GM23248 (cell line): Measurements from ENCODE around the gene TCF7. TPM values are rescaled to one million over a fixed set of nuclear protein-coding genes. Genes with fewer than 3 reads are reported as not detected.

Experiments used
- DNase-seq: peaks from one replicate; pipeline ENCODE4 v3.0.0-alpha.2; 2015
- H2AFZ ChIP-seq: fragments of 200-600 bp; sonication (generic); 2 replicates; pipeline ENCODE4 v1.6.1; 2016; ENCODE audit warnings: antibody characterized with exemption
- H3F3A ChIP-seq: fragments of 200-600 bp; sonication (generic); 2 replicates; pipeline ENCODE4 v1.6.1; 2016; ENCODE audit warnings: mild to moderate bottlenecking, antibody characterized with exemption, mixed run types; ENCODE audit not compliant: insufficient read depth
- H3K27ac ChIP-seq: fragments of 200-600 bp; sonication (generic); 2 replicates; pipeline ENCODE4 v1.5.1; 2016; ENCODE audit warnings: mild to moderate bottlenecking
- H3K27me3 ChIP-seq: fragments of 200-600 bp; sonication (generic); replicated peaks from 2 replicates; pipeline ENCODE4 v1.6.1; 2016; ENCODE audit warnings: mild to moderate bottlenecking; ENCODE audit not compliant: insufficient read depth
- H3K36me3 ChIP-seq: fragments of 200-600 bp; sonication (generic); 2 replicates; pipeline ENCODE4 v1.6.1; 2016; ENCODE audit warnings: low read depth, mild to moderate bottlenecking
- H3K4me1 ChIP-seq: fragments of 200-600 bp; sonication (generic); 2 replicates; pipeline ENCODE4 v1.6.1; 2016; ENCODE audit warnings: mild to moderate bottlenecking; ENCODE audit not compliant: insufficient read depth
- H3K4me2 ChIP-seq: fragments of 200-600 bp; sonication (generic); one replicate; pipeline ENCODE4 v1.6.1; 2016; ENCODE audit warnings: mild to moderate bottlenecking; ENCODE audit not compliant: unreplicated experiment
- H3K4me3 ChIP-seq: fragments of 200-600 bp; sonication (generic); 2 replicates; pipeline ENCODE4 v1.5.1; 2016; ENCODE audit warnings: mild to moderate bottlenecking
- H3K79me2 ChIP-seq: fragments of 200-600 bp; sonication (generic); 2 replicates; pipeline ENCODE4 v1.6.1; 2016; ENCODE audit warnings: mild to moderate bottlenecking; ENCODE audit not compliant: insufficient read depth
- H3K9ac ChIP-seq: fragments of 200-600 bp; sonication (generic); 2 replicates; pipeline ENCODE4 v1.6.1; 2016; ENCODE audit warnings: mild to moderate bottlenecking
- H3K9me2 ChIP-seq: fragments of 200-600 bp; sonication (generic); 2 replicates; pipeline ENCODE4 v1.6.1; 2016; ENCODE audit warnings: mixed run types, mild to moderate bottlenecking, moderate library complexity; ENCODE audit not compliant: insufficient read depth
- H3K9me3 ChIP-seq: fragments of 200-600 bp; sonication (generic); one replicate; pipeline ENCODE4 v1.6.1; 2017; ENCODE audit warnings: low read depth
- H4K20me1 ChIP-seq: fragments of 200-600 bp; sonication (generic); 2 replicates; pipeline ENCODE4 v1.6.0; 2016; ENCODE audit not compliant: insufficient read depth
- EZH2 ChIP-seq: fragments of 200-600 bp; sonication (generic); IDR thresholded peaks from 2 replicates; pipeline ENCODE4 v1.6.1; 2018; ENCODE audit warnings: antibody characterized with exemption, mild to moderate bottlenecking; ENCODE audit not compliant: insufficient read depth, poor library complexity, severe bottlenecking
- EZH2phosphoT487 ChIP-seq: fragments of 200-600 bp; sonication (generic); IDR thresholded peaks from 2 replicates; pipeline ENCODE4 v1.6.1; 2018; ENCODE audit warnings: antibody characterized with exemption, moderate library complexity, mild to moderate bottlenecking, low read depth; ENCODE audit not compliant: insufficient read depth
- WGBS, 2 experiments: methylation state at CpG; one replicate each; pipeline ENCODE4 v1.1.6; 2015 to 2017; ENCODE audit warnings: low lambda C conversion rate in 2 of 2, low coverage in 1 of 2; ENCODE audit errors: missing lambda C conversion rate in 2 of 2; 5-methylcytosine and 5-hydroxymethylcytosine counted together
- in situ Hi-C: fragments of 300-500 bp; cut with MboI; formaldehyde crosslinking; loops from 2 replicates; pipeline ENCODE4 v1.15.0; 2020
- polyA plus RNA-seq: library from polyadenylated mRNA; unstranded; fragments of >200 nt; fragmentation: Nextera tagmentation; extraction: Ambion mirVana; gene quantifications from 2 replicates; pipeline ENCODE4 v1.2.1, GENCODE V29; 2016
- total RNA-seq: library from RNA; depleted of rRNA; stranded (reverse); fragments of >200 nt; shearing (Covaris generic); gene quantifications from 2 replicates; pipeline ENCODE4 v1.2.3, GENCODE V29; 2014

The TCF7 gene
- total and polyA plus RNA-seq, 2 experiments from 2014 or later = 1.4 to 2.7 TPM

GRCh38 chr5:134131578-134132350 lies 17.3 kb downstream of the TCF7 start:
- Histone ChIP-seq H3K4me3 (no peak overlapping the region), H3K36me3 (peaks cover 8% of the 10 kb centered on the region; the same call in 1 of the 2 replicates), H3K27ac (no peak overlapping the region), H3K79me2 (peaks cover 39% of the 10 kb centered on the region), H3K4me2 (no peak overlapping the region), H3K27me3 (no peaks in the 10 kb centered on the region), H2AFZ (no peak overlapping the region), H3K9me3 (no peaks in the 10 kb centered on the region), H3K4me1 (no peaks in the 10 kb centered on the region), H3K9ac (no peak overlapping the region), H3K9me2 (no peaks in the 10 kb centered on the region), H4K20me1 (no peaks in the 10 kb centered on the region), H3F3A (no peaks in the 10 kb centered on the region)
- no peak for DNase-seq
- in situ Hi-C loops = no loop called here
- 92 to 94% methylated on average over 7 of the region's 7 CpGs for WGBS, 2 experiments
- no peak for TF ChIP-seq EZH2
- no peak for TF ChIP-seq EZH2phosphoT487

GRCh38 chr5:134132372-134133187 lies 18.1 kb downstream of the TCF7 start:
- in situ Hi-C loops = no loop called here
- Histone ChIP-seq H3K79me2 (peaks cover 39% of the 10 kb centered on the region), H3K27me3 (no peaks in the 10 kb centered on the region), H3K9me3 (no peaks in the 10 kb centered on the region), H4K20me1 (no peaks in the 10 kb centered on the region), H2AFZ (no peak overlapping the region), H3K4me1 (peaks cover 3% of the 10 kb centered on the region; the same call in 1 of the 2 replicates), H3K4me3 (no peak overlapping the region), H3K9ac (no peak overlapping the region), H3F3A (no peaks in the 10 kb centered on the region; the same call in 1 of the 2 replicates), H3K9me2 (no peaks in the 10 kb centered on the region), H3K4me2 (no peak overlapping the region), H3K27ac (no peak overlapping the region), H3K36me3 (peaks cover 8% of the 10 kb centered on the region; the same call in 1 of the 2 replicates)
- DNase-seq = no peak
- no peak for TF ChIP-seq EZH2phosphoT487
- no peak for TF ChIP-seq EZH2
- WGBS, 2 experiments = 92 to 95% methylated on average over 14 to 16 of the region's 16 CpGs

GRCh38 chr5:134133188-134133994 lies 18.9 kb downstream of the TCF7 start:
- Histone ChIP-seq H3K79me2 (peaks cover 44% of the 10 kb centered on the region), H3F3A (peaks cover 5% of the 10 kb centered on the region; the same call in 1 of the 2 replicates), H3K9me2 (no peaks in the 10 kb centered on the region), H3K27ac (no peak overlapping the region), H3K36me3 (peaks cover 8% of the 10 kb centered on the region; the same call in 1 of the 2 replicates), H4K20me1 (no peaks in the 10 kb centered on the region), H3K27me3 (no peaks in the 10 kb centered on the region), H3K9ac (no peak overlapping the region), H3K4me3 (no peak overlapping the region), H3K9me3 (no peaks in the 10 kb centered on the region), H2AFZ (no peak overlapping the region), H3K4me2 (no peak overlapping the region), H3K4me1 (peaks cover 11% of the 10 kb centered on the region)
- 73 to 78% methylated on average over 7 of the region's 9 CpGs for WGBS, 2 experiments
- DNase-seq = no peak
- no peak for TF ChIP-seq EZH2
- TF ChIP-seq EZH2phosphoT487 = no peak
- in situ Hi-C loops = no loop called here

- Histone ChIP-seq H3K79me2 (peaks cover 47% of the 10 kb centered on the region), H2AFZ (no peak overlapping the region), H3K4me1 (peaks cover 18% of the 10 kb centered on the region), H3K27me3 (no peaks in the 10 kb centered on the region), H3K9ac (no peak overlapping the region), H3K9me2 (no peaks in the 10 kb centered on the region), H3F3A (peaks cover 10% of the 10 kb centered on the region; the same call in 1 of the 2 replicates), H3K36me3 (peaks cover 8% of the 10 kb centered on the region; the same call in 1 of the 2 replicates), H3K9me3 (no peaks in the 10 kb centered on the region), H3K27ac (no peak overlapping the region), H3K4me2 (no peak overlapping the region), H3K4me3 (no peak overlapping the region), H4K20me1 (no peaks in the 10 kb centered on the region)
- no peak for DNase-seq
- TF ChIP-seq EZH2 (no peak), EZH2phosphoT487 (no peak)
- in situ Hi-C loops = no loop called here
- 83 to 94% methylated on average over 6 of the region's 6 CpGs for WGBS, 2 experiments
Measured at GRCh38 chr5:134133995-134134541, 19.6 kb downstream of the TCF7 start.
